Naive thymus-derived CD4-positive, alpha-beta T cell (primary cell): ENCODE measurements around the gene LINC01488. TPM values are rescaled to one million over a fixed set of nuclear protein-coding genes. Genes with fewer than 3 reads are reported as not detected.

Source experiments
- ATAC-seq: fragments of 150-1000 bp; cut with Tn5 transposase; 2 replicates; pipeline ENCODE4 v1.10.0; 2021; ENCODE audit warnings: mild to moderate bottlenecking, moderate library complexity
- CTCF ChIA-PET: fragments of 350-600 bp; sonication (Branson Sonifier 250); formaldehyde crosslinking; loops from one replicate; lab custom pipeline; 2021; ENCODE audit warnings: antibody characterized with exemption; lab: Charles Lee
- POLR2A ChIA-PET: fragments of 350-600 bp; sonication (Branson Sonifier 250); formaldehyde crosslinking; loops from one replicate; lab custom pipeline; 2021; ENCODE audit warnings: antibody characterized with exemption, inconsistent platforms; lab: Charles Lee
- DNase-seq, 9 donors: peaks; one replicate each; pipeline versions ENCODE4 v3.0.0 to v3.0.0-alpha.2; 2020 to 2022; ENCODE audit warnings: mixed read lengths in 1 of 9
- H3K27ac ChIP-seq: one replicate; pipeline ENCODE4 v1.7.0; 2013; ENCODE audit warnings: mild to moderate bottlenecking, low read depth, low read length, moderate library complexity
- H3K27me3 ChIP-seq, 2 donors: one replicate each; pipeline ENCODE4 v1.7.0; 2013; ENCODE audit warnings: low read length in 2 of 2, mild to moderate bottlenecking in 2 of 2, moderate library complexity in 2 of 2; ENCODE audit not compliant: control insufficient read depth in 2 of 2, insufficient read depth in 2 of 2
- H3K36me3 ChIP-seq, 3 experiments: 1 replicate in 2 of 3; 2 replicates in 1 of 3; pipeline ENCODE4 v1.7.0; 2013; ENCODE audit warnings: low read length in 3 of 3, mild to moderate bottlenecking in 3 of 3, moderate library complexity in 1 of 3; ENCODE audit not compliant: insufficient read depth in 3 of 3, control insufficient read depth in 2 of 3
- H3K4me1 ChIP-seq, 2 donors: one replicate each; pipeline ENCODE4 v1.7.0; 2013; ENCODE audit warnings: low read length in 2 of 2, mild to moderate bottlenecking in 2 of 2, moderate library complexity in 1 of 2; ENCODE audit not compliant: control insufficient read depth in 2 of 2, insufficient read depth in 2 of 2
- H3K4me3 ChIP-seq: 2 replicates; pipeline ENCODE4 v1.7.0; 2013; ENCODE audit warnings: mild to moderate bottlenecking, low read length
- H3K9me3 ChIP-seq, 3 experiments: 1 replicate in 2 of 3; 2 replicates in 1 of 3; pipeline ENCODE4 v1.7.0; 2013; ENCODE audit warnings: low read length in 3 of 3; ENCODE audit not compliant: control insufficient read depth in 2 of 3
- H3K27ac Mint-ChIP-seq, 9 donors: one replicate each; pipeline ENCODE4 v1.8.0; 2020 to 2022; ENCODE audit warnings: mixed read lengths in 9 of 9, mild to moderate bottlenecking in 8 of 9, moderate library complexity in 5 of 9, inconsistent platforms in 2 of 9
- H3K27me3 Mint-ChIP-seq, 5 donors: one replicate each; pipeline ENCODE4 v1.8.0; 2021 to 2022; ENCODE audit warnings: mixed read lengths in 5 of 5, mild to moderate bottlenecking in 1 of 5
- H3K36me3 Mint-ChIP-seq, 5 donors: one replicate each; pipeline ENCODE4 v1.8.0; 2020 to 2022; ENCODE audit warnings: mixed read lengths in 5 of 5, mild to moderate bottlenecking in 3 of 5, inconsistent platforms in 1 of 5
- H3K4me1 Mint-ChIP-seq, 7 donors: one replicate each; pipeline ENCODE4 v1.8.0; 2020 to 2022; ENCODE audit warnings: mixed read lengths in 7 of 7, mild to moderate bottlenecking in 3 of 7, inconsistent platforms in 1 of 7
- H3K4me3 Mint-ChIP-seq, 10 donors: one replicate each; pipeline ENCODE4 v1.8.0; 2020 to 2022; ENCODE audit warnings: mild to moderate bottlenecking in 10 of 10, mixed read lengths in 10 of 10, moderate library complexity in 6 of 10, inconsistent platforms in 2 of 10
- H3K9me3 Mint-ChIP-seq, 11 donors: one replicate each; pipeline ENCODE4 v1.8.0; 2020 to 2022; ENCODE audit warnings: mixed read lengths in 11 of 11, mild to moderate bottlenecking in 4 of 11, inconsistent platforms in 1 of 11, moderate library complexity in 1 of 11
- intact Hi-C, 2 donors: fragments of 100-400 bp; cut with micrococcal nuclease; formaldehyde crosslinking; loops; one replicate each; pipeline ENCODE4 v1.15.1; 2023
- polyA plus RNA-seq, 2 donors: library from polyadenylated mRNA; unstranded; fragments of 300-500 nt; fragmentation: Illumina TruSeq; gene quantifications; one replicate each; pipeline ENCODE4 v1.2.3, GENCODE V29; 2021
- total RNA-seq, 6 experiments: library from RNA in 5 of 6; stranded (reverse) in 5 of 6; gene quantifications; 1 replicate in 5 of 6; 2 replicates in 1 of 6; pipeline ENCODE4 v1.2.3 and lab custom pipeline; 2021 to 2026

Gene LINC01488
- total and polyA plus RNA-seq, 7 experiments from 2014 or later, result not detected

- no peak overlapping the region for H3K4me3 ChIP-seq
- H3K36me3 ChIP-seq, result no peaks in the 10 kb centered on the region
- ATAC-seq (no peak), DNase-seq (no peak)
- ChIA-PET POLR2A (no interaction called here), CTCF (no interaction called here)
- H3K27ac Mint-ChIP-seq, result no peak overlapping the region
- no peaks in the 10 kb centered on the region for H3K27me3 ChIP-seq
- H3K4me1 ChIP-seq, result no peaks in the 10 kb centered on the region
- no peak overlapping the region for H3K4me3 Mint-ChIP-seq
- peaks cover 0 to 2% (median 0%) of the 10 kb centered on the region in 11 donors for H3K9me3 Mint-ChIP-seq
- no peak overlapping the region for H3K27ac ChIP-seq
- H3K36me3 Mint-ChIP-seq, result no peaks in the 10 kb centered on the region
- H3K9me3 ChIP-seq, result no peaks in the 10 kb centered on the region
- H3K27me3 Mint-ChIP-seq, result peaks cover 0 to 5% (median 0%) of the 10 kb centered on the region in 5 donors
- intact Hi-C loops, result no loop called here
- peaks cover 0 to 4% (median 0%) of the 10 kb centered on the region in 7 donors for H3K4me1 Mint-ChIP-seq
Measured at GRCh38 chr11:69468221-69468620, 13.2 kb upstream of the LINC01488 start.

DNA sequence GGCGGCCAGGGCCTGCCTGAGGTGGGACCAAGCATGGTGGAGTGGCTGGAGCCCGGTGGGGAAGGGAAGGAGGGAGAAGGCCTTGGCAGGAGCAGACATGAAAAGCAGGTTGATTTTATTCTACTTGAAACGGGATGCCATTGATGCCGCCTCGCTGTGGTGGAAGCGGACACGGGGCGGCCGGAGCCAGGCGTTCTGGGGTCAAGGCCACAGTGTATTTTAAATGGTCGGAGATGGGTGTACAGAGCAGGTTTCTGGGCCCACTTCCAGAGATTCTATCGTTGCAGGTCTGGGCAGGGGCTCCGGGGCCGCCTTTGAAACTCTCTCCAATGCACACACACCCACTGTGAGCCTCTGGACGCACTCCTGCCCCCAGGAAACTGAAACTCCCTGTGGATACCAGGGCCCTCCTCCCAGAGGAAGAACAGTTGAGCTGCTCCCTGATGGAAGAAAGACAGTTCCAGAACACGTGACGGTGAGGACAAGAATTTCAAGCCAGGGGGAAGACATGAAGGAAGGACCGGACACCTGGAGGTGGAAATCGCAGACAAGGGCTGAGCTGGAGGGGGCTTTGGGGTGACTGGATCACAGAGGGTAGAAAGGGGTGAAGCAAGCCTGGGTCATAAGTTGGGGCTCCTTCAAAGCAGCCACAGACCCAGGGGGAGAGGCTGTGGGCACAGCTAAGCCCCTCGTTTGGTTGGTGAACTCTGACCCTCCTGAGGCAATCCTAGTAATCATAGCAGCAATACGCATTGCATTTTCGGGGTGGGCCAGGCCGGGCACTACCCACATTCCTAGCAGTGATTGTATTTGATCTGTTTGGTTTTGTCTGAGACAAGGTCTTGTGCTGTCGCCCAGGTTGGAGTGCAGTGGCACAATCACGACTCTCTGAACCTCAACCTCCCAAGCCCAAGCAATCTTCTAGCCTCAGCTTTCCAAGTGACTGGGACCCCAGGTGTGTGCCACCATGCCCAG, 12.3 kb upstream of the LINC01488 start:
- Histone ChIP-seq H3K9me3 (no peaks in the 10 kb centered on the region), H3K4me3 (no peak overlapping the region), H3K36me3 (no peaks in the 10 kb centered on the region), H3K27ac (no peak overlapping the region), H3K27me3 (no peaks in the 10 kb centered on the region), H3K4me1 (no peaks in the 10 kb centered on the region)
- Mint-ChIP-seq H3K9me3 (peaks cover 0 to 7% (median 2%) of the 10 kb centered on the region in 11 donors), H3K27ac (no peak overlapping the region), H3K4me1 (peaks cover 0 to 4% (median 0%) of the 10 kb centered on the region in 7 donors), H3K27me3 (peaks cover 0 to 5% (median 0%) of the 10 kb centered on the region in 5 donors), H3K4me3 (no peak overlapping the region), H3K36me3 (no peaks in the 10 kb centered on the region)
- no peak for ATAC-seq
- ChIA-PET POLR2A (no interaction called here), CTCF (no interaction called here)
- intact Hi-C loops, result no loop called here
- DNase-seq, result no peak

GRCh38 chr11:69470301-69470700, 11.2 kb upstream of the LINC01488 start:
- Histone ChIP-seq H3K4me1 (no peaks in the 10 kb centered on the region), H3K27me3 (no peaks in the 10 kb centered on the region), H3K36me3 (no peaks in the 10 kb centered on the region), H3K9me3 (no peaks in the 10 kb centered on the region), H3K27ac (no peak overlapping the region), H3K4me3 (no peak overlapping the region)
- ChIA-PET POLR2A (no interaction called here), CTCF (no interaction called here)
- intact Hi-C loops, result no loop called here
- Mint-ChIP-seq H3K4me3 (no peak overlapping the region), H3K9me3 (peaks cover 0 to 7% (median 2%) of the 10 kb centered on the region in 11 donors), H3K27ac (peak overlapping the region in 1 of 9 donors; percentile 25), H3K4me1 (peaks cover 0 to 4% (median 0%) of the 10 kb centered on the region in 7 donors), H3K36me3 (no peaks in the 10 kb centered on the region), H3K27me3 (peaks cover 0 to 5% (median 0%) of the 10 kb centered on the region in 5 donors)
- DNase-seq (no peak), ATAC-seq (no peak)

- POLR2A ChIA-PET, result no interaction called here
- H3K4me3 Mint-ChIP-seq, result no peak overlapping the region
- H3K36me3 ChIP-seq, result no peaks in the 10 kb centered on the region
- peaks cover 0 to 4% (median 0%) of the 10 kb centered on the region in 7 donors for H3K4me1 Mint-ChIP-seq
- no peak for ATAC-seq
- H3K36me3 Mint-ChIP-seq, result no peaks in the 10 kb centered on the region
- H3K4me1 ChIP-seq, result no peaks in the 10 kb centered on the region
- no peak overlapping the region for H3K4me3 ChIP-seq
- intact Hi-C loops, result no loop called here
- DNase-seq, result no peak
- H3K27me3 ChIP-seq, result no peaks in the 10 kb centered on the region
- H3K9me3 Mint-ChIP-seq, result peaks cover 0 to 7% (median 2%) of the 10 kb centered on the region in 11 donors
- CTCF ChIA-PET, result no interaction called here
- no peak overlapping the region for H3K27ac ChIP-seq
- peak overlapping the region in 1 of 9 donors; percentile 25 for H3K27ac Mint-ChIP-seq
- peaks cover 0 to 5% (median 0%) of the 10 kb centered on the region in 5 donors for H3K27me3 Mint-ChIP-seq
- no peaks in the 10 kb centered on the region for H3K9me3 ChIP-seq
Measured at GRCh38 chr11:69470793-69471728, 10.4 kb upstream of the LINC01488 start.

- ChIA-PET POLR2A (no interaction called here), CTCF (no interaction called here)
- Histone ChIP-seq H3K4me3 (no peak overlapping the region), H3K36me3 (no peaks in the 10 kb centered on the region), H3K4me1 (no peaks in the 10 kb centered on the region), H3K9me3 (no peaks in the 10 kb centered on the region), H3K27ac (no peak overlapping the region), H3K27me3 (no peaks in the 10 kb centered on the region)
- Mint-ChIP-seq H3K27me3 (peaks cover 0 to 5% (median 0%) of the 10 kb centered on the region in 5 donors), H3K36me3 (no peaks in the 10 kb centered on the region), H3K27ac (no peak overlapping the region), H3K4me1 (peaks cover 0 to 4% (median 0%) of the 10 kb centered on the region in 7 donors), H3K9me3 (peaks cover 0 to 7% (median 2%) of the 10 kb centered on the region in 11 donors), H3K4me3 (no peak overlapping the region)
- no peak for DNase-seq
- no peak for ATAC-seq
- intact Hi-C loops, result no loop called here
Measured at GRCh38 chr11:69471729-69472540, 9.5 kb upstream of the LINC01488 start.
